ENCODE results near the gene NGFR.

GRCh38 chr17:49508866-49509587, 13.9 kb downstream of the NGFR start:
- TF ChIP-seq, protein P1, sequence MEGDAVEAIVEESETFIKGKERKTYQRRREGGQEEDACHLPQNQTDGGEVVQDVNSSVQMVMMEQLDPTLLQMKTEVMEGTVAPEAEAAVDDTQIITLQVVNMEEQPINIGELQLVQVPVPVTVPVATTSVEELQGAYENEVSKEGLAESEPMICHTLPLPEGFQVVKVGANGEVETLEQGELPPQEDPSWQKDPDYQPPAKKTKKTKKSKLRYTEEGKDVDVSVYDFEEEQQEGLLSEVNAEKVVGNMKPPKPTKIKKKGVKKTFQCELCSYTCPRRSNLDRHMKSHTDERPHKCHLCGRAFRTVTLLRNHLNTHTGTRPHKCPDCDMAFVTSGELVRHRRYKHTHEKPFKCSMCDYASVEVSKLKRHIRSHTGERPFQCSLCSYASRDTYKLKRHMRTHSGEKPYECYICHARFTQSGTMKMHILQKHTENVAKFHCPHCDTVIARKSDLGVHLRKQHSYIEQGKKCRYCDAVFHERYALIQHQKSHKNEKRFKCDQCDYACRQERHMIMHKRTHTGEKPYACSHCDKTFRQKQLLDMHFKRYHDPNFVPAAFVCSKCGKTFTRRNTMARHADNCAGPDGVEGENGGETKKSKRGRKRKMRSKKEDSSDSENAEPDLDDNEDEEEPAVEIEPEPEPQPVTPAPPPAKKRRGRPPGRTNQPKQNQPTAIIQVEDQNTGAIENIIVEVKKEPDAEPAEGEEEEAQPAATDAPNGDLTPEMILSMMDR (IDR thresholded peaks at IDR 0.05), result no peak
- no peak for TF ChIP-seq POLR2A (IDR thresholded peaks at IDR 0.05)
